ENCODE results near the gene SLC25A47.
A peak's percentile ranks its signal among the peaks of the same experiment; 100 is the strongest.

The SLC25A47 gene

GRCh38 chr14:100374876-100375265, 51.7 kb downstream of the SLC25A47 start:
- Histone ChIP-seq H3K27me3 (ENCODE audit: insufficient read depth, low read length) (no peaks in the 10 kb centered on the region), H2AFZ (ENCODE audit: low read length) (no peak overlapping the region), H3K9me3 (ENCODE audit: low read length) (no peaks in the 10 kb centered on the region), H3K4me2 (ENCODE audit: low read length) (peak overlapping the region; percentile 95), H3K27ac (ENCODE audit: low read depth, low read length, poor library complexity, severe bottlenecking) (no peak overlapping the region), H3F3A (ENCODE audit: insufficient read depth, low read length) (no peaks in the 10 kb centered on the region), H3K79me2 (ENCODE audit: insufficient read depth, low read length) (no peaks in the 10 kb centered on the region), H4K20me1 (ENCODE audit: insufficient read depth, low read length) (no peaks in the 10 kb centered on the region), H3K36me3 (ENCODE audit: insufficient read depth, low read length) (no peaks in the 10 kb centered on the region), H3K4me3 (ENCODE audit: low read depth, low read length, poor library complexity, severe bottlenecking) (peak overlapping the region; percentile 89), H3K9me2 (ENCODE audit: low read depth, low read length) (no peaks in the 10 kb centered on the region), H3K4me1 (ENCODE audit: insufficient read depth, low read length, severe bottlenecking) (peaks cover 27% of the 10 kb centered on the region), H3K9ac (ENCODE audit: low read length) (peak overlapping the region; percentile 80)
- TF ChIP-seq CTCF (IDR thresholded peaks at IDR 0.05; ENCODE audit: low read length) (no peak), EZH2 (IDR thresholded peaks at IDR 0.05; ENCODE audit: borderline replicate concordance, low read length) (no peak)

- Histone ChIP-seq H3K27me3 (ENCODE audit: insufficient read depth, low read length) (no peaks in the 10 kb centered on the region), H4K20me1 (ENCODE audit: insufficient read depth, low read length) (no peaks in the 10 kb centered on the region), H3K4me2 (ENCODE audit: low read length) (peak overlapping the region; percentile 95), H3K9ac (ENCODE audit: low read length) (peak overlapping the region; percentile 80), H2AFZ (ENCODE audit: low read length) (peak overlapping the region; percentile 42; the same call in 1 of the 2 replicates), H3K9me2 (ENCODE audit: low read depth, low read length) (no peaks in the 10 kb centered on the region), H3K4me1 (ENCODE audit: insufficient read depth, low read length, severe bottlenecking) (peaks cover 27% of the 10 kb centered on the region), H3K4me3 (ENCODE audit: low read depth, low read length, poor library complexity, severe bottlenecking) (peak overlapping the region; percentile 89), H3K27ac (ENCODE audit: low read depth, low read length, poor library complexity, severe bottlenecking) (no peak overlapping the region), H3F3A (ENCODE audit: insufficient read depth, low read length) (no peaks in the 10 kb centered on the region), H3K36me3 (ENCODE audit: insufficient read depth, low read length) (no peaks in the 10 kb centered on the region), H3K79me2 (ENCODE audit: insufficient read depth, low read length) (no peaks in the 10 kb centered on the region), H3K9me3 (ENCODE audit: low read length) (no peaks in the 10 kb centered on the region)
- no peak for TF ChIP-seq EZH2 (IDR thresholded peaks at IDR 0.05; ENCODE audit: borderline replicate concordance, low read length)
Measured at GRCh38 chr14:100375266-100375962, 52.3 kb downstream of the SLC25A47 start.

- peak within 1 kb of the TSS; percentile 80 for H3K9ac ChIP-seq (ENCODE audit: low read length)
- H3K27me3 ChIP-seq (ENCODE audit: insufficient read depth, low read length) = no peaks in the 10 kb centered on the region
- no peaks in the 10 kb centered on the region for H3K79me2 ChIP-seq (ENCODE audit: insufficient read depth, low read length)
- H4K20me1 ChIP-seq (ENCODE audit: insufficient read depth, low read length) = no peaks in the 10 kb centered on the region
- peak within 1 kb of the TSS; percentile 45 for H3K27ac ChIP-seq (ENCODE audit: low read depth, low read length, poor library complexity, severe bottlenecking)
- peak within 1 kb of the TSS; percentile 89 for H3K4me3 ChIP-seq (ENCODE audit: low read depth, low read length, poor library complexity, severe bottlenecking)
- peaks cover 27% of the 10 kb centered on the region for H3K4me1 ChIP-seq (ENCODE audit: insufficient read depth, low read length, severe bottlenecking)
- peak within 1 kb of the TSS; percentile 95 for H3K4me2 ChIP-seq (ENCODE audit: low read length)
- no peaks in the 10 kb centered on the region for H3K9me3 ChIP-seq (ENCODE audit: low read length)
- no peaks in the 10 kb centered on the region for H3F3A ChIP-seq (ENCODE audit: insufficient read depth, low read length)
- H3K9me2 ChIP-seq (ENCODE audit: low read depth, low read length) = no peaks in the 10 kb centered on the region
- H2AFZ ChIP-seq (ENCODE audit: low read length) = peak within 1 kb of the TSS; percentile 42; the same call in 1 of the 2 replicates
- no peaks in the 10 kb centered on the region for H3K36me3 ChIP-seq (ENCODE audit: insufficient read depth, low read length)
- TF ChIP-seq EZH2 (IDR thresholded peaks at IDR 0.05; ENCODE audit: borderline replicate concordance, low read length) (no peak), CTCF (IDR thresholded peaks at IDR 0.05; ENCODE audit: low read length) (no peak)
Measured at GRCh38 chr14:100375963-100376735, 53.0 kb downstream of the SLC25A47 start, which contains the start of gene WDR25. WDR25 (plus strand) TSS chr14:100376485.
